Lower lobe of right lung (tissue), 2 donors: Measurements from ENCODE around the gene NOVA2. TPM values are rescaled to one million over a fixed set of nuclear protein-coding genes. Genes with fewer than 3 reads are reported as not detected.

Experiments
- ATAC-seq, 2 donors: fragments of 200-7000 bp; cut with Tn5 transposase; one replicate each; pipeline ENCODE4 v1.9.1; 2020 to 2022; ENCODE audit warnings: mild to moderate bottlenecking in 2 of 2, moderate library complexity in 2 of 2
- DNase-seq: peaks from one replicate; pipeline ENCODE4 v3.0.0-alpha.2; 2020
- H3K27ac ChIP-seq: fragments of 200-600 bp; one replicate; pipeline ENCODE4 v1.8.0; 2022
- H3K27me3 ChIP-seq: fragments of 200-600 bp; one replicate; pipeline ENCODE4 v1.8.0; 2022; ENCODE audit warnings: low read depth
- H3K36me3 ChIP-seq: fragments of 200-600 bp; one replicate; pipeline ENCODE4 v1.8.0; 2022; ENCODE audit warnings: mild to moderate bottlenecking
- H3K4me1 ChIP-seq: fragments of 200-600 bp; one replicate; pipeline ENCODE4 v1.8.0; 2022
- H3K4me3 ChIP-seq: fragments of 200-600 bp; one replicate; pipeline ENCODE4 v1.8.0; 2022; ENCODE audit warnings: mild to moderate bottlenecking
- H3K9me3 ChIP-seq: fragments of 200-600 bp; one replicate; pipeline ENCODE4 v1.8.0; 2022
- intact Hi-C: fragments of 100-400 bp; cut with DNase I; formaldehyde crosslinking; loops from one replicate; pipeline ENCODE4 v1.11.0; 2022
- total RNA-seq: library from RNA; stranded (reverse); fragmentation: NEBNext Ultra II Directional; extraction: Animal tissue kit (Norgen Biotek cat#: 25700); gene quantifications from one replicate; pipeline ENCODE4 v1.2.1, GENCODE V29; 2021
- TF ChIP-seq, protein P1 (sequence below): fragments of 200-600 bp; IDR thresholded peaks from one replicate; pipeline ENCODE4 v1.8.0; 2022; ENCODE audit warnings: antibody characterized with exemption, mild to moderate bottlenecking
- donor health status: DM: no; HTN: yes; CAD: no; lungs with severe emphysema.

The NOVA2 gene
- total RNA-seq, 1 donor from 2014 or later: 18.8 TPM

DNA sequence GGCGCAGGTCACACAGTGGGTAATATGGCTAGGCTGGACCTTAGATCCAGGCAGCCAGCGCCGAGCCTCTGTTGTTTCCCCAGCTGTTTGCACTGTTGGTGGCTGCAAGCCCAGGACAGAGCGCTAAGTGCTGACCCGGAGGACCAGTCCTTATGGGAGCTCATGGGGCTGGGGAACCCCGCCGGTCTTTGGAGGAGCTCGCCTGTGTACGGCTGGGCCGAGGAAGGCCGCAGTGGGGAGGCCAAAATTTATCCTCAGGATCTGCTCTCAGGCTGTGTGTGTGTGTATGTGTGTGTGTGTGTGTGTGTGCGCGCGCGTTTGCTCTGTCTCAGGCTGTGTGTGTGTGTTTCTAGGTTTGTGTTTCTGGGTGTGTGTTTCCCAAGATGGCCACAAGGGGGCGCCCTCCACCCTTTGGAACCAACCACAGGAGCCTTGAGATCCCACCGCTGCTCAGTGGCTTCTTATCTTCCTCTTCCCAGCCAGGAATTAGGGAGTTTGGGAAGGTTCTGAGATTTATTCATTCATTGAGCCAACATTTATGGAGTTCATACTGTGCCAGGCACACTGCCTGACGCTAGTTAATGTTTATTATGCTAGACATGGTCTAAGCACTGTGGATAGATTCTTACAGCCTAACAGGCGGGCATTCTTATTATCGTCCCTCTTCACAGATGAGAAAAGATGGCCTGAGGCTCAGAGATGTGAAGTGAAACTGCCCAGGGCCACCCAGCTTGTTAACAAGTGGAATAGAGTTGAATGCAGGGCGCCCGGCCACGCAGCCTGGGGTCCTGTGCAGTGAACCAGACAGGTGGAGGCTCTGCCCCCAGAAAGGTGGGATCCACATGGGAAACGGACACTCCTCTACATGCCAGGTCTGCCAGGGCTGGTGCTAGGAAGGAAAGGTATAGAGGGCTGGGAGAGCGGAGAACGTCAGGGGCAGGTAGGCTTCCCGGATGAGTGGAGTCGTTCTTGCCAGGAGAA, 36.2 kb upstream of the NOVA2 start:
- no peak overlapping the region for H3K4me3 ChIP-seq
- intact Hi-C loops: no loop called here
- ATAC-seq (peak; percentile 83 to 86), DNase-seq (peak; percentile 81)
- no peaks in the 10 kb centered on the region for H3K9me3 ChIP-seq
- peaks cover 4% of the 10 kb centered on the region for H3K4me1 ChIP-seq
- no peak overlapping the region for H3K27ac ChIP-seq
- peaks cover 15% of the 10 kb centered on the region for H3K27me3 ChIP-seq
- TF ChIP-seq, protein P1, sequence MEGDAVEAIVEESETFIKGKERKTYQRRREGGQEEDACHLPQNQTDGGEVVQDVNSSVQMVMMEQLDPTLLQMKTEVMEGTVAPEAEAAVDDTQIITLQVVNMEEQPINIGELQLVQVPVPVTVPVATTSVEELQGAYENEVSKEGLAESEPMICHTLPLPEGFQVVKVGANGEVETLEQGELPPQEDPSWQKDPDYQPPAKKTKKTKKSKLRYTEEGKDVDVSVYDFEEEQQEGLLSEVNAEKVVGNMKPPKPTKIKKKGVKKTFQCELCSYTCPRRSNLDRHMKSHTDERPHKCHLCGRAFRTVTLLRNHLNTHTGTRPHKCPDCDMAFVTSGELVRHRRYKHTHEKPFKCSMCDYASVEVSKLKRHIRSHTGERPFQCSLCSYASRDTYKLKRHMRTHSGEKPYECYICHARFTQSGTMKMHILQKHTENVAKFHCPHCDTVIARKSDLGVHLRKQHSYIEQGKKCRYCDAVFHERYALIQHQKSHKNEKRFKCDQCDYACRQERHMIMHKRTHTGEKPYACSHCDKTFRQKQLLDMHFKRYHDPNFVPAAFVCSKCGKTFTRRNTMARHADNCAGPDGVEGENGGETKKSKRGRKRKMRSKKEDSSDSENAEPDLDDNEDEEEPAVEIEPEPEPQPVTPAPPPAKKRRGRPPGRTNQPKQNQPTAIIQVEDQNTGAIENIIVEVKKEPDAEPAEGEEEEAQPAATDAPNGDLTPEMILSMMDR: peak; percentile 84
- peaks cover 34% of the 10 kb centered on the region for H3K36me3 ChIP-seq

DNA sequence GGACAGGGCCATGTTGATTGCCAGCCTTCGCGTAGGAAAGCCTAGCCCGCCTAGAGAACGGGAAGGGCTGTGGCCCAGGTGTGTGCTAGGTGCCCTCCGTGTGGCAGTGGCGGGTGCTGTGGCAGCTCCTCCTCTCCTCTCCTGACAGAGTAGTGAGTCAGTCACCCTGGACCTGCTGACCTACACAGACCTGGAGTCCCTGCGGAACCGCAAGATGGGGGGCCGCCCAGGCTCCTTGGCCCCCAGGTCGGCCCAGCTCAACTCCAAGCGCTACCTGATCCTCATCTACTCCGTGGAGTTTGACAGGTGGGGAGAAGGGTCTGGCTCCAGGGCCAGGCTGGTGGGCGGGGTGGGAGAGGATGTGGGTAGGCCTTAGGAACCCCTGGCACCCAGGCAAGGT, 32.7 kb upstream of the NOVA2 start:
- intact Hi-C loops: no loop called here
- DNase-seq: no peak
- no peaks in the 10 kb centered on the region for H3K9me3 ChIP-seq
- H3K27me3 ChIP-seq: no peaks in the 10 kb centered on the region
- H3K27ac ChIP-seq: no peak overlapping the region
- H3K4me3 ChIP-seq: no peak overlapping the region
- TF ChIP-seq, protein P1: no peak
- peaks cover 38% of the 10 kb centered on the region for H3K36me3 ChIP-seq
- ATAC-seq: no peak
- H3K4me1 ChIP-seq: no peaks in the 10 kb centered on the region

DNA sequence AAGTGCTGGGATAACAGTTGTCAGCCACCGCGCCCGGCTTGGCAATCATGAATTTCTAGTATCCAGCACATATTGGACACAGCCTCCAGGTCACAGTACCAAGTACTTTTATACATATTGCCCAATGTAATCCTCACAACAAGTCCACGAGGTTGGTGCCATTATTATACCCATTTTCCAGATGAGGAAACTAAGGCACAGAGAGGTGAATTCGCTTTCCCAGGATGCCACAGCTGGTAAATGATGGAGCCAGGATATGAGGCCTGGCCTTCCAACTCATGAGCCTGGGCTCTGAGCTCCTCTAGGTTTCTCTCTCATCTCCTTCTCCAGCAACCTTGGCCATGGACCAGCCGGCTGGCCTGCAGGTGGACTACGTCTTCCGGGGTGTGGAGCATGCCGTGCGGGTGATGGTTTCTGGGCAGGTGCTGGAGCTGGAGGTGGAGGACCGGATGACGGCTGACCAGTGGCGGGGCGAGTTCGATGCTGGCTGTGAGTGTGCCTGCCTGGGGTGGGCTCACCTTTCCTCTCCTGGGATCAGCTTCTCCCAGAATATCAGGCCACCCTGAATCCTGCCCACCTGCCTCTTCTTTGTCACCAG, 29.1 kb upstream of the NOVA2 start:
- DNase-seq: no peak

DNA sequence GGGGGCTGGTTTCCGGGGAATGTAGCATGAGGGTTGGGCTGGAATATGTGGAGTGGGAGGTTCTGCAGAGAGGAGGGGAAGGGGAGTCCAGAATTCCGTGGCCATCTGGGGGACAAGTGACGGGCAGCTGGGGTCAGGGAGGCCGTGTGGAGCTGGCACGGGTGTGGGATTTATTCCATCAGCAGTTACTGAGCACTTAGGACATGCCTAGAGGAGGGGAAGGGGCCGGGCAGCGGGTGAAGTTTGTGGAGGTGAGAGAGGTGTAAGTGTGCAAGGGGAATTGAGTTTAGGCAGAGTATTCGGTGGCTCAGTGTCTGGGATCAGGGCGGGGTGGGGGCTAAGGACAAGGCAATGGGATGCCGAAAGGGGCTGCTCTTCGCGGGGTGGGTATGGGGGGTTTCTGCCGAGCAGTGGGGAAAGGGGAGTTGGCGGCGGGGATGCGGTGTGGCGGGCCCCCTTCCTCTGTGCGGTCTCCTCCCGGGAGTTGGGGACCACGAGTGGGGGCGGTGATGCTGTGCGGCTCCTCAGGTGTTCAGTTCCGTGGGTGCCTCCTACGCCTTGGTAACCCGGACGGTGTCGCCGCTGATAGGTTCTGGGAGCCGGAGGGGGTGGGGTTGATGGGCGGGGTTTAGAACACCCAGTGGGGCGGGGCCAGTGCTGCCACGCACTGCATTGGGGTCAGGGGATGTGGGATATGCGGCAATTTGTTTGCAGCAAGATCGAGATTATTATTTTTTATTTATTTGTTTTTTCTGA, 27.0 kb upstream of the NOVA2 start:
- intact Hi-C loops: no loop called here
- Histone ChIP-seq H3K36me3 (peaks cover 11% of the 10 kb centered on the region), H3K4me1 (peaks cover 9% of the 10 kb centered on the region), H3K27me3 (no peaks in the 10 kb centered on the region), H3K27ac (no peak overlapping the region), H3K4me3 (peak overlapping the region; percentile 21), H3K9me3 (no peaks in the 10 kb centered on the region)
- DNase-seq (peak; percentile 75), ATAC-seq (peak; percentile 82 to 88)
- TF ChIP-seq, protein P1: no peak

More for the DNA sequence above, 29.1 kb upstream of the NOVA2 start:
- Histone ChIP-seq H3K9me3 (no peaks in the 10 kb centered on the region), H3K4me3 (no peak overlapping the region), H3K36me3 (peaks cover 23% of the 10 kb centered on the region), H3K27me3 (no peaks in the 10 kb centered on the region), H3K27ac (no peak overlapping the region), H3K4me1 (no peaks in the 10 kb centered on the region)
- TF ChIP-seq, protein P1: no peak
- intact Hi-C loops: no loop called here
- no peak for ATAC-seq

DNA sequence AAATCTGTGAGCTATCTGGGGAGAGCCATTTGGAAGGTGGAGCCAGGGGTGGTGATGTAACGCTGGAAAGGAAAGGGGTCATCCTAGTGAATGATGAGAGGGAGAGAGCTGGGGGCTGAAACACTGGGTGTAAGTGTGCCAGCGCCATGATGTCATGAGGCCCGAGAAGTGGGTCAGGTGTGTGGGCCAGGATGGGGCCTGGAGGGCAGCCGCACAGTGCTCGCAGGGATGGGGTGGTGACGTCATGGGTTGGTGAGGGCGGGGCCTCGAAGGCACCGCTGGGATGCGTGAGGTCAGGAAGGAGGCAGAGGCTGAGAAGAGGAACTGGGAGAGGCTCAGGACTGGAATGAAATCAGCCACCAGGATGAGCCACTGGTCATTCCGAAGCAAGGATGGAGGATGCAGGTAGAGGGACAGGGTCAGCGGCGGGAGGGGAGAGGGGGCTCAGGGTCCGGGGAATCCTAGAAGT, 26.0 kb upstream of the NOVA2 start:
- peaks cover 10% of the 10 kb centered on the region for H3K4me1 ChIP-seq
- intact Hi-C loops: no loop called here
- TF ChIP-seq, protein P1: no peak
- H3K27ac ChIP-seq: no peak overlapping the region
- DNase-seq (no peak), ATAC-seq (no peak)
- no peak overlapping the region for H3K4me3 ChIP-seq
- H3K9me3 ChIP-seq: no peaks in the 10 kb centered on the region
- peaks cover 11% of the 10 kb centered on the region for H3K36me3 ChIP-seq
- H3K27me3 ChIP-seq: no peaks in the 10 kb centered on the region
